GOT3 (cell line): ENCODE measurements around the gene XYLT1.

Source experiments
- DNase-seq: peaks from one replicate; lab custom pipeline; 2025; ENCODE audit warnings: mixed read lengths; lab: John Stamatoyannopoulos, UW

Gene XYLT1

GRCh38 chr16:17459903-17460521 lies 10.7 kb downstream of the XYLT1 start:
- DNase-seq = no peak

GRCh38 chr16:17457997-17458396 lies 12.8 kb downstream of the XYLT1 start:
- DNase-seq = no peak

GRCh38 chr16:17457513-17457912 lies 13.2 kb downstream of the XYLT1 start:
- DNase-seq = no peak

GRCh38 chr16:17454162-17454730 lies 16.5 kb downstream of the XYLT1 start:
- DNase-seq = no peak

GRCh38 chr16:17453364-17454038 lies 17.3 kb downstream of the XYLT1 start:
- no peak for DNase-seq

- DNase-seq = no peak
These were observed 17.8 kb downstream of the XYLT1 start for GRCh38 chr16:17452922-17453321.

- DNase-seq = no peak
These were observed 18.9 kb downstream of the XYLT1 start for GRCh38 chr16:17451843-17452242.

GRCh38 chr16:17450291-17450690 lies 20.5 kb downstream of the XYLT1 start:
- no peak for DNase-seq

GRCh38 chr16:17448640-17449638 lies 21.8 kb downstream of the XYLT1 start:
- no peak for DNase-seq

- DNase-seq = no peak
These were observed 23.6 kb downstream of the XYLT1 start for GRCh38 chr16:17447101-17447569.

GRCh38 chr16:17446661-17447060 lies 24.1 kb downstream of the XYLT1 start:
- DNase-seq = no peak

- DNase-seq = no peak
These were observed 25.3 kb downstream of the XYLT1 start for GRCh38 chr16:17445421-17445820.

- no peak for DNase-seq
These were observed 26.1 kb downstream of the XYLT1 start for GRCh38 chr16:17444658-17445057.

- DNase-seq = no peak
These were observed 30.6 kb downstream of the XYLT1 start for GRCh38 chr16:17440131-17440530.

- DNase-seq = no peak
These were observed 31.2 kb downstream of the XYLT1 start for GRCh38 chr16:17439580-17439979.

- DNase-seq = no peak
These were observed 32.8 kb downstream of the XYLT1 start for GRCh38 chr16:17437981-17438380.

- no peak for DNase-seq
These were observed 33.5 kb downstream of the XYLT1 start for GRCh38 chr16:17437127-17437720.

GRCh38 chr16:17435318-17435717 lies 35.4 kb downstream of the XYLT1 start:
- DNase-seq = no peak

- no peak for DNase-seq
These were observed 36.9 kb downstream of the XYLT1 start for GRCh38 chr16:17433577-17434451.

- DNase-seq = no peak
These were observed 37.7 kb downstream of the XYLT1 start for GRCh38 chr16:17432901-17433576.
